Aorta (tissue), 5 donors: Measurements from ENCODE around the gene MAP7. TPM values are rescaled to one million over a fixed set of nuclear protein-coding genes. Genes with fewer than 3 reads are reported as not detected.

Experiments used
- ATAC-seq: fragments of 200-7000 bp; cut with Tn5 transposase; one replicate; pipeline ENCODE4 v1.9.1; 2022; ENCODE audit warnings: moderate library complexity; ENCODE audit not compliant: low FRiP score
- DNase-seq, 2 donors: peaks; one replicate each; pipeline ENCODE4 v3.0.0-alpha.2; 2020
- H3K27ac ChIP-seq, 2 donors: one replicate each; pipeline ENCODE4 v1.5.1; 2013; ENCODE audit warnings: low read length in 2 of 2, mild to moderate bottlenecking in 2 of 2, moderate library complexity in 2 of 2, control low read depth in 1 of 2, inconsistent platforms in 1 of 2, low read depth in 1 of 2
- H3K27me3 ChIP-seq, 2 donors: one replicate each; pipeline ENCODE4 v1.6.1; 2013; ENCODE audit warnings: control low read depth in 1 of 2, low read length in 1 of 2, mild to moderate bottlenecking in 1 of 2, moderate library complexity in 1 of 2; ENCODE audit not compliant: insufficient read depth in 2 of 2, control insufficient read depth in 1 of 2
- H3K36me3 ChIP-seq, 2 donors: one replicate each; pipeline ENCODE4 v1.6.1; 2013; ENCODE audit warnings: control low read depth in 1 of 2, low read length in 1 of 2, mild to moderate bottlenecking in 1 of 2; ENCODE audit not compliant: insufficient read depth in 2 of 2, control insufficient read depth in 1 of 2
- H3K4me1 ChIP-seq, 2 donors: one replicate each; pipeline ENCODE4 v1.6.1; 2013; ENCODE audit warnings: low read length in 2 of 2, control low read depth in 1 of 2, mild to moderate bottlenecking in 1 of 2, moderate library complexity in 1 of 2; ENCODE audit not compliant: insufficient read depth in 2 of 2, control insufficient read depth in 1 of 2
- H3K4me3 ChIP-seq, 2 donors: one replicate each; pipeline ENCODE4 v1.5.1; 2013; ENCODE audit warnings: low read length in 2 of 2, control low read depth in 1 of 2, mild to moderate bottlenecking in 1 of 2
- H3K9me3 ChIP-seq: one replicate; pipeline ENCODE4 v1.6.1; 2013; ENCODE audit warnings: mild to moderate bottlenecking, low read length; ENCODE audit not compliant: control insufficient read depth
- WGBS, 2 donors: extraction: QIAGEN DNeasy Blood & Tissue Kit; methylation state at CpG; one replicate each; pipeline ENCODE4 v1.1.7; 2013; 5-methylcytosine and 5-hydroxymethylcytosine counted together
- intact Hi-C, 2 donors: fragments of 100-400 bp; cut with DNase I; formaldehyde crosslinking; loops; one replicate each; pipeline versions ENCODE4 v1.14.2 to v1.15.0; 2022
- polyA plus RNA-seq, 2 donors: library from polyadenylated mRNA; stranded (reverse); fragments of 200-250 nt; gene quantifications; one replicate each; pipeline ENCODE4 v1.2.3, GENCODE V29; 2013
- total RNA-seq, 2 donors: library from RNA; stranded (reverse); fragmentation: NEBNext Ultra II Directional; extraction: Animal tissue kit (Norgen Biotek cat#: 25700); gene quantifications; one replicate each; pipeline ENCODE4 v1.2.1, GENCODE V29; 2021
- donor health status: healthy with polysubstance abuse.
- donor health status: Bipolar disorder and iron deficiency.
- donor health status: DM: no; HTN: no; CAD: no.
- donor health status: DM: no; HTN: no; CAD: no.
- donor health status: DM: yes; HTN: yes; CAD: no.

MAP7 gene
- total and polyA plus RNA-seq, 4 donors = 2.5 to 5.3 (median 3.3) TPM

GRCh38 chr6:136304410-136304809 lies 245.8 kb downstream of the MAP7 start:
- Histone ChIP-seq H3K9me3 (no peaks in the 10 kb centered on the region), H3K4me3 (no peak overlapping the region), H3K4me1 (no peaks in the 10 kb centered on the region), H3K27me3 (peaks cover 0 to 4% of the 10 kb centered on the region in 2 donors), H3K36me3 (no peaks in the 10 kb centered on the region), H3K27ac (no peak overlapping the region)
- intact Hi-C loops = no loop called here
- WGBS, 2 donors = 93 to 99% methylated on average over 4 of the region's 4 CpGs
- DNase-seq (no peak), ATAC-seq (no peak)

GRCh38 chr6:136303516-136303915 lies 246.7 kb downstream of the MAP7 start:
- Histone ChIP-seq H3K4me1 (no peaks in the 10 kb centered on the region), H3K9me3 (no peaks in the 10 kb centered on the region), H3K36me3 (no peaks in the 10 kb centered on the region), H3K4me3 (no peak overlapping the region), H3K27ac (no peak overlapping the region), H3K27me3 (peaks cover 0 to 4% of the 10 kb centered on the region in 2 donors)
- WGBS, 2 donors = 79 to 94% methylated on average over 3 of the region's 3 CpGs
- ATAC-seq = no peak
- DNase-seq = no peak
- intact Hi-C loops = no loop called here

- Histone ChIP-seq H3K27ac (no peak overlapping the region), H3K36me3 (no peaks in the 10 kb centered on the region), H3K27me3 (no peaks in the 10 kb centered on the region), H3K4me3 (no peak overlapping the region), H3K4me1 (peaks cover 0 to 1% of the 10 kb centered on the region in 2 donors), H3K9me3 (no peaks in the 10 kb centered on the region)
- DNase-seq (no peak), ATAC-seq (no peak)
- intact Hi-C loops = no loop called here
- WGBS, 2 donors = 97% methylated on average over 3 of the region's 3 CpGs
Observed at GRCh38 chr6:136294621-136295020, 255.6 kb downstream of the MAP7 start.

Other genes starting within 250 kb of the MAP7 start
- 10 to 100 TPM; 37.6 to 48.4 TPM for gene MAP3K5, start 242.1 kb upstream of the MAP7 start, total RNA-seq
- 10 to 100 TPM; 16.2 to 33.7 TPM for gene MAP3K5, start 242.1 kb upstream of the MAP7 start, polyA plus RNA-seq